Mucosa of descending colon (tissue), 3 donors: Measurements from ENCODE around the gene EHMT1. TPM values are rescaled to one million over a fixed set of nuclear protein-coding genes. Genes with fewer than 3 reads are reported as not detected.

ENCODE experiments used
- ATAC-seq: fragments of 200-7000 bp; cut with Tn5 transposase; one replicate; pipeline ENCODE4 v1.9.1; 2020; ENCODE audit warnings: mild to moderate bottlenecking, moderate library complexity
- DNase-seq, 3 donors: peaks; one replicate each; pipeline ENCODE4 v3.0.0-alpha.2; 2020
- H3K36me3 ChIP-seq: fragments of 200-600 bp; one replicate; pipeline ENCODE4 v1.8.0; 2021; ENCODE audit warnings: low read depth, mild to moderate bottlenecking
- H3K4me1 ChIP-seq: fragments of 200-600 bp; one replicate; pipeline ENCODE4 v1.8.0; 2021; ENCODE audit warnings: low read depth, mild to moderate bottlenecking
- H3K4me3 ChIP-seq: fragments of 200-600 bp; one replicate; pipeline ENCODE4 v1.8.0; 2021; ENCODE audit warnings: mild to moderate bottlenecking
- H3K9me3 ChIP-seq: fragments of 200-600 bp; one replicate; pipeline ENCODE4 v1.8.0; 2021; ENCODE audit warnings: mild to moderate bottlenecking
- CTCF ChIP-seq: fragments of 200-600 bp; IDR thresholded peaks from one replicate; pipeline ENCODE4 v1.8.0; 2022; ENCODE audit warnings: antibody characterized with exemption, mild to moderate bottlenecking
- intact Hi-C, 2 donors: fragments of 100-400 bp; cut with DNase I in 1 of 2; cut with micrococcal nuclease in 1 of 2; formaldehyde crosslinking; loops; one replicate each; pipeline versions ENCODE4 v1.11.0 to v1.11.1; 2022; cut with DNase I, micrococcal nuclease
- total RNA-seq, 3 donors: library from RNA; stranded (reverse); fragmentation: NEBNext Ultra II Directional in 2 of 3; extraction: Animal tissue kit (Norgen Biotek cat#: 25700) in 2 of 3; gene quantifications; one replicate each; pipeline versions ENCODE4 v1.2.1 to v1.2.4, GENCODE V29; 2021 to 2023
- donor health status: DM: no; HTN: no; CAD: no; lungs with moderate emphysema.
- donor health status: DM: no; HTN: no; CAD: no.
- donor health status: DM: no; HTN: yes; CAD: no.

Gene EHMT1
- total RNA-seq, 3 donors from 2014 or later = 78.4 to 90.8 (median 83.3) TPM

GRCh38 chr9:137689745-137690529 lies 71.1 kb downstream of the EHMT1 start:
- intact Hi-C loops = no loop called here
- H3K9me3 ChIP-seq = no peaks in the 10 kb centered on the region
- no peaks in the 10 kb centered on the region for H3K36me3 ChIP-seq
- no peak for TF ChIP-seq CTCF
- no peaks in the 10 kb centered on the region for H3K4me1 ChIP-seq
- DNase-seq = no peak
- no peak overlapping the region for H3K4me3 ChIP-seq
- ATAC-seq = peak; percentile 63

- H3K4me1 ChIP-seq = no peaks in the 10 kb centered on the region
- no peak for ATAC-seq
- no peak overlapping the region for H3K4me3 ChIP-seq
- DNase-seq = no peak
- intact Hi-C loops = no loop called here
- no peaks in the 10 kb centered on the region for H3K36me3 ChIP-seq
- no peaks in the 10 kb centered on the region for H3K9me3 ChIP-seq
- TF ChIP-seq CTCF = no peak
Measured at GRCh38 chr9:137690930-137691645, 72.3 kb downstream of the EHMT1 start.

- intact Hi-C loops = no loop called here
Measured at GRCh38 chr9:137691646-137692351, 73.0 kb downstream of the EHMT1 start.

GRCh38 chr9:137694236-137694959 lies 75.6 kb downstream of the EHMT1 start:
- Histone ChIP-seq H3K9me3 (no peaks in the 10 kb centered on the region), H3K36me3 (no peaks in the 10 kb centered on the region), H3K4me1 (no peaks in the 10 kb centered on the region), H3K4me3 (no peak overlapping the region)
- no peak for ATAC-seq
- no peak for DNase-seq
- intact Hi-C loops = no loop called here
- no peak for TF ChIP-seq CTCF

More at GRCh38 chr9:137691646-137692351, 73.0 kb downstream of the EHMT1 start:
- ATAC-seq (peak; percentile 25), DNase-seq (no peak)
- TF ChIP-seq CTCF = no peak
- H3K4me3 ChIP-seq = no peak overlapping the region
- H3K36me3 ChIP-seq = no peaks in the 10 kb centered on the region
- no peaks in the 10 kb centered on the region for H3K9me3 ChIP-seq
- H3K4me1 ChIP-seq = no peaks in the 10 kb centered on the region
